ENCODE measurements around the gene STX3. TPM values are rescaled to one million over a fixed set of nuclear protein-coding genes. Genes with fewer than 3 reads are reported as not detected.
"Not testable (repeated sequence)": the region's sequence is repeated elsewhere in the genome, so short reads cannot be mapped to it uniquely, and the experiment has no call there.

The STX3 gene
- total RNA-seq, 5 donors from 2014 or later (not counting 1 experiment from before 2014, with no cell fraction given) = 8.9 to 13.3 (median 11.4) TPM

- no peaks in the 10 kb centered on the region for H3K9me3 Mint-ChIP-seq
- peaks cover 0 to 38% (median 22%) of the 10 kb centered on the region in 3 donors for H3K4me1 Mint-ChIP-seq
- Histone ChIP-seq H3K4me3 (ENCODE audit: control insufficient read depth in 1 of 2, extremely low read depth in 1 of 2, low read length in 1 of 2) (no peak overlapping the region), H3K4me1 (ENCODE audit: control insufficient read depth in 1 of 2, extremely low read depth in 1 of 2, insufficient read depth in 2 of 2, low read length in 2 of 2) (peaks cover 0 to 4% of the 10 kb centered on the region in 2 experiments), H3K9me3 (no peaks in the 10 kb centered on the region), H3K27me3 (replicated peaks in 1 of 2; ENCODE audit: control insufficient read depth in 2 of 2, extremely low read depth in 1 of 2, insufficient read depth in 2 of 2, low read length in 1 of 2) (no peaks in the 10 kb centered on the region), H3K36me3 (ENCODE audit: control insufficient read depth in 2 of 2, extremely low read depth in 1 of 2, insufficient read depth in 1 of 2, low read length in 1 of 2) (no peaks in the 10 kb centered on the region), H3K27ac (ENCODE audit: low read length) (no peak overlapping the region)
- no peak overlapping the region for H3K4me3 Mint-ChIP-seq
- WGBS (ENCODE audit: insufficient coverage) = 57% methylated on average over 1 of the region's 1 CpG
- H3K36me3 Mint-ChIP-seq = peaks cover 42% of the 10 kb centered on the region
- DNase-seq = no peak
- no peak for ATAC-seq (replicated peaks in 1 of 4)
- no peak overlapping the region for H3K27ac Mint-ChIP-seq
- ChIA-PET POLR2A (no interaction called here), CTCF (no interaction called here)
- no peaks in the 10 kb centered on the region for H3K27me3 Mint-ChIP-seq
These were observed 24.3 kb downstream of the STX3 start for GRCh38 chr11:59779487-59779886.

GRCh38 chr11:59782080-59782479, 26.9 kb downstream of the STX3 start:
- peaks cover 0 to 4% of the 10 kb centered on the region in 2 experiments for H3K4me1 ChIP-seq (ENCODE audit: control insufficient read depth in 1 of 2, extremely low read depth in 1 of 2, insufficient read depth in 2 of 2, low read length in 2 of 2)
- Mint-ChIP-seq H3K36me3 (peaks cover 27% of the 10 kb centered on the region), H3K4me3 (no peak overlapping the region), H3K27me3 (no peaks in the 10 kb centered on the region), H3K4me1 (peaks cover 5 to 30% (median 11%) of the 10 kb centered on the region in 3 donors), H3K9me3 (no peaks in the 10 kb centered on the region), H3K27ac (no peak overlapping the region)
- H3K27me3 ChIP-seq (replicated peaks in 1 of 2; ENCODE audit: control insufficient read depth in 2 of 2, extremely low read depth in 1 of 2, insufficient read depth in 2 of 2, low read length in 1 of 2) = no peaks in the 10 kb centered on the region
- DNase-seq (no peak), ATAC-seq (replicated peaks in 1 of 4) (no peak)
- CTCF ChIA-PET = no interaction called here
- H3K36me3 ChIP-seq (ENCODE audit: control insufficient read depth in 2 of 2, extremely low read depth in 1 of 2, insufficient read depth in 1 of 2, low read length in 1 of 2) = no peaks in the 10 kb centered on the region
- POLR2A ChIA-PET = no interaction called here
- no peak overlapping the region for H3K4me3 ChIP-seq (ENCODE audit: control insufficient read depth in 1 of 2, extremely low read depth in 1 of 2, low read length in 1 of 2)
- no CpG with 5 or more reads among the region's 2 CpGs for WGBS (ENCODE audit: insufficient coverage)
- no peak overlapping the region for H3K27ac ChIP-seq (ENCODE audit: low read length)
- H3K9me3 ChIP-seq = no peaks in the 10 kb centered on the region

- peak overlapping the region in 1 of 2 donors; percentile 36 for H3K27ac Mint-ChIP-seq
- CTCF ChIA-PET = interaction anchor here in 1 of 2 donors (1.1 kb wide), 1 partner anchor 17 kb away, joined by 3 read pairs; no protein-coding TSS in a partner anchor
These were observed 28.5 kb downstream of the STX3 start for GRCh38 chr11:59783632-59784090.

GRCh38 chr11:59784441-59784840, 29.3 kb downstream of the STX3 start:
- H3K9me3 ChIP-seq; DNase-seq; H3K4me3 ChIP-seq (ENCODE audit: control insufficient read depth in 1 of 2, extremely low read depth in 1 of 2, low read length in 1 of 2); H3K27me3 ChIP-seq (replicated peaks in 1 of 2; ENCODE audit: control insufficient read depth in 2 of 2, extremely low read depth in 1 of 2, insufficient read depth in 2 of 2, low read length in 1 of 2); H3K9me3 Mint-ChIP-seq; POLR2A ChIA-PET; H3K36me3 ChIP-seq (ENCODE audit: control insufficient read depth in 2 of 2, extremely low read depth in 1 of 2, insufficient read depth in 1 of 2, low read length in 1 of 2); CTCF ChIA-PET; H3K4me3 Mint-ChIP-seq; H3K27me3 Mint-ChIP-seq; H3K27ac Mint-ChIP-seq; H3K27ac ChIP-seq (ENCODE audit: low read length); H3K4me1 ChIP-seq (ENCODE audit: control insufficient read depth in 1 of 2, extremely low read depth in 1 of 2, insufficient read depth in 2 of 2, low read length in 2 of 2); ATAC-seq (replicated peaks in 1 of 4): not testable (repeated sequence)
- Mint-ChIP-seq H3K36me3 (peaks cover 33% of the 10 kb centered on the region), H3K4me1 (peaks cover 5 to 30% (median 11%) of the 10 kb centered on the region in 3 donors)
- 82% methylated on average over 3 of the region's 5 CpGs for WGBS (ENCODE audit: insufficient coverage)

More at GRCh38 chr11:59783632-59784090, 28.5 kb downstream of the STX3 start:
- Mint-ChIP-seq H3K27me3 (no peaks in the 10 kb centered on the region), H3K9me3 (no peaks in the 10 kb centered on the region), H3K4me3 (no peak overlapping the region), H3K4me1 (peaks cover 5 to 30% (median 11%) of the 10 kb centered on the region in 3 donors), H3K36me3 (peaks cover 31% of the 10 kb centered on the region)
- no peak overlapping the region for H3K4me3 ChIP-seq (ENCODE audit: control insufficient read depth in 1 of 2, extremely low read depth in 1 of 2, low read length in 1 of 2)
- POLR2A ChIA-PET = no interaction called here
- 54% methylated on average over 3 of the region's 4 CpGs for WGBS (ENCODE audit: insufficient coverage)
- H3K4me1 ChIP-seq (ENCODE audit: control insufficient read depth in 1 of 2, extremely low read depth in 1 of 2, insufficient read depth in 2 of 2, low read length in 2 of 2) = peaks cover 0 to 4% of the 10 kb centered on the region in 2 experiments
- H3K27me3 ChIP-seq (replicated peaks in 1 of 2; ENCODE audit: control insufficient read depth in 2 of 2, extremely low read depth in 1 of 2, insufficient read depth in 2 of 2, low read length in 1 of 2) = no peaks in the 10 kb centered on the region
- no peaks in the 10 kb centered on the region for H3K9me3 ChIP-seq
- DNase-seq (no peak), ATAC-seq (replicated peaks in 1 of 4) (no peak)
- peaks cover 0 to 2% of the 10 kb centered on the region in 2 donors for H3K36me3 ChIP-seq (ENCODE audit: control insufficient read depth in 2 of 2, extremely low read depth in 1 of 2, insufficient read depth in 1 of 2, low read length in 1 of 2)
- H3K27ac ChIP-seq (ENCODE audit: low read length) = no peak overlapping the region

GRCh38 chr11:59785818-59786217, 30.6 kb downstream of the STX3 start:
- ChIA-PET POLR2A (no interaction called here), CTCF (no interaction called here)
- H3K36me3 ChIP-seq (ENCODE audit: control insufficient read depth in 2 of 2, extremely low read depth in 1 of 2, insufficient read depth in 1 of 2, low read length in 1 of 2) = peaks cover 0 to 9% of the 10 kb centered on the region in 2 donors
- Mint-ChIP-seq H3K9me3 (no peaks in the 10 kb centered on the region), H3K4me1 (peaks cover 5 to 28% (median 11%) of the 10 kb centered on the region in 3 donors), H3K36me3 (peaks cover 32% of the 10 kb centered on the region), H3K27ac (no peak overlapping the region), H3K27me3 (no peaks in the 10 kb centered on the region), H3K4me3 (no peak overlapping the region)
- DNase-seq (no peak), ATAC-seq (replicated peaks in 1 of 4) (no peak)
- H3K4me1 ChIP-seq (ENCODE audit: control insufficient read depth in 1 of 2, extremely low read depth in 1 of 2, insufficient read depth in 2 of 2, low read length in 2 of 2) = peaks cover 0 to 4% of the 10 kb centered on the region in 2 experiments
- H3K27me3 ChIP-seq (replicated peaks in 1 of 2; ENCODE audit: control insufficient read depth in 2 of 2, extremely low read depth in 1 of 2, insufficient read depth in 2 of 2, low read length in 1 of 2) = no peaks in the 10 kb centered on the region
- no peak overlapping the region for H3K27ac ChIP-seq (ENCODE audit: low read length)
- WGBS (ENCODE audit: insufficient coverage) = no CpG with 5 or more reads among the region's 4 CpGs
- no peak overlapping the region for H3K4me3 ChIP-seq (ENCODE audit: control insufficient read depth in 1 of 2, extremely low read depth in 1 of 2, low read length in 1 of 2)
- H3K9me3 ChIP-seq = no peaks in the 10 kb centered on the region

GRCh38 chr11:59787255-59787588, 32.0 kb downstream of the STX3 start:
- H3K4me3 Mint-ChIP-seq = no peak overlapping the region
- peaks cover 0 to 14% of the 10 kb centered on the region in 2 donors for H3K36me3 ChIP-seq (ENCODE audit: control insufficient read depth in 2 of 2, extremely low read depth in 1 of 2, insufficient read depth in 1 of 2, low read length in 1 of 2)
- no peaks in the 10 kb centered on the region for H3K9me3 Mint-ChIP-seq
- no peak overlapping the region for H3K27ac ChIP-seq (ENCODE audit: low read length)
- ChIA-PET CTCF (no interaction called here), POLR2A (no interaction called here)
- H3K4me1 Mint-ChIP-seq = peaks cover 5 to 24% (median 11%) of the 10 kb centered on the region in 3 donors
- no peak overlapping the region for H3K4me3 ChIP-seq (ENCODE audit: control insufficient read depth in 1 of 2, extremely low read depth in 1 of 2, low read length in 1 of 2)
- DNase-seq = no peak
- no peaks in the 10 kb centered on the region for H3K9me3 ChIP-seq
- no peaks in the 10 kb centered on the region for H3K27me3 Mint-ChIP-seq
- peaks cover 34% of the 10 kb centered on the region for H3K36me3 Mint-ChIP-seq
- H3K27ac Mint-ChIP-seq = no peak overlapping the region
- WGBS (ENCODE audit: insufficient coverage) = 94% methylated on average over 4 of the region's 4 CpGs
- no peaks in the 10 kb centered on the region for H3K27me3 ChIP-seq (replicated peaks in 1 of 2; ENCODE audit: control insufficient read depth in 2 of 2, extremely low read depth in 1 of 2, insufficient read depth in 2 of 2, low read length in 1 of 2)
- no peak for ATAC-seq (replicated peaks in 1 of 4)
- H3K4me1 ChIP-seq (ENCODE audit: control insufficient read depth in 1 of 2, extremely low read depth in 1 of 2, insufficient read depth in 2 of 2, low read length in 2 of 2) = peaks cover 0 to 4% of the 10 kb centered on the region in 2 experiments

- no peak overlapping the region for H3K27ac Mint-ChIP-seq
- Histone ChIP-seq H3K27ac (ENCODE audit: low read length) (no peak overlapping the region), H3K4me1 (ENCODE audit: control insufficient read depth in 1 of 2, extremely low read depth in 1 of 2, insufficient read depth in 2 of 2, low read length in 2 of 2) (peaks cover 0 to 4% of the 10 kb centered on the region in 2 experiments), H3K36me3 (ENCODE audit: control insufficient read depth in 2 of 2, extremely low read depth in 1 of 2, insufficient read depth in 1 of 2, low read length in 1 of 2) (peaks cover 0 to 14% of the 10 kb centered on the region in 2 donors), H3K27me3 (replicated peaks in 1 of 2; ENCODE audit: control insufficient read depth in 2 of 2, extremely low read depth in 1 of 2, insufficient read depth in 2 of 2, low read length in 1 of 2) (no peaks in the 10 kb centered on the region), H3K9me3 (no peaks in the 10 kb centered on the region), H3K4me3 (ENCODE audit: control insufficient read depth in 1 of 2, extremely low read depth in 1 of 2, low read length in 1 of 2) (no peak overlapping the region)
- CTCF ChIA-PET = no interaction called here
- peaks cover 40% of the 10 kb centered on the region for H3K36me3 Mint-ChIP-seq
- WGBS (ENCODE audit: insufficient coverage) = 52% methylated on average over 2 of the region's 3 CpGs
- no peaks in the 10 kb centered on the region for H3K9me3 Mint-ChIP-seq
- H3K27me3 Mint-ChIP-seq = no peaks in the 10 kb centered on the region
- POLR2A ChIA-PET = no interaction called here
- DNase-seq = no peak
- ATAC-seq (replicated peaks in 1 of 4) = no peak
- H3K4me1 Mint-ChIP-seq = peaks cover 5 to 22% (median 11%) of the 10 kb centered on the region in 3 donors
- H3K4me3 Mint-ChIP-seq = no peak overlapping the region
These were observed 32.6 kb downstream of the STX3 start for GRCh38 chr11:59787816-59788215.
